ENCODE results near the gene DIP2C.
"Not testable (repeated sequence)": the region's sequence is repeated elsewhere in the genome, so short reads cannot be mapped to it uniquely, and the experiment has no call there.

Gene DIP2C

GRCh38 chr10:338171-339037, 351.1 kb downstream of the DIP2C start:
- peak; percentile 49 for DNase-seq

GRCh38 chr10:336247-336646, 353.2 kb downstream of the DIP2C start:
- no peak for DNase-seq

GRCh38 chr10:335151-335800, 354.2 kb downstream of the DIP2C start:
- no peak for DNase-seq

- DNase-seq, result no peak
These were observed 358.3 kb downstream of the DIP2C start for GRCh38 chr10:331186-331585.

- DNase-seq, result peak; percentile 63
These were observed 359.9 kb downstream of the DIP2C start for GRCh38 chr10:329361-330099.

- peak; percentile 32 for DNase-seq
These were observed 361.3 kb downstream of the DIP2C start for GRCh38 chr10:327889-328852.

GRCh38 chr10:326894-327635, 362.4 kb downstream of the DIP2C start:
- peak; percentile 52 for DNase-seq

GRCh38 chr10:326350-326749, 363.1 kb downstream of the DIP2C start:
- DNase-seq, result peak; percentile 38

- peak; percentile 35 for DNase-seq
These were observed 364.2 kb downstream of the DIP2C start for GRCh38 chr10:325282-325681.

- no peak for DNase-seq
These were observed 364.9 kb downstream of the DIP2C start for GRCh38 chr10:324593-324992.

- DNase-seq, result peak; percentile 68
These were observed 365.7 kb downstream of the DIP2C start for GRCh38 chr10:323651-324293.

- DNase-seq, result not testable (repeated sequence)
These were observed 366.4 kb downstream of the DIP2C start for GRCh38 chr10:323046-323445.

- DNase-seq, result no peak
These were observed 368.7 kb downstream of the DIP2C start for GRCh38 chr10:320771-321170.

- DNase-seq, result no peak
These were observed 371.5 kb downstream of the DIP2C start for GRCh38 chr10:317926-318325.

- peak; percentile 67 for DNase-seq
These were observed 372.1 kb downstream of the DIP2C start for GRCh38 chr10:317271-317769.

GRCh38 chr10:316390-316789, 373.1 kb downstream of the DIP2C start:
- no peak for DNase-seq

GRCh38 chr10:314871-315270, 374.6 kb downstream of the DIP2C start:
- no peak for DNase-seq

GRCh38 chr10:314381-314780, 375.1 kb downstream of the DIP2C start:
- DNase-seq, result no peak

- no peak for DNase-seq
These were observed 377.4 kb downstream of the DIP2C start for GRCh38 chr10:311901-312665.

Measured in activated CD8-positive, alpha-beta memory T cell treated with anti-CD3 and anti-CD28 coated beads for 24 hours (primary cell).